K562 (cell line): ENCODE measurements around the gene RHOV. TPM values are rescaled to one million over a fixed set of nuclear protein-coding genes. Genes with fewer than 3 reads are reported as not detected.
A peak's percentile ranks its signal among the peaks of the same experiment; 100 is the strongest.

ENCODE experiments used
- ATAC-seq: fragments of 200-7000 bp; cut with Tn5 transposase; 3 replicates; pipeline ENCODE4 v1.9.1; 2020; ENCODE audit warnings: moderate library complexity
- BruUV-seq: library from RNA; stranded (reverse); fragments of 400-500 nt; replicated peaks from 2 replicates; lab custom pipeline; 2021; lab: Mats Ljungman, UMichigan
- CTCF ChIA-PET: fragments of 300-600 bp; formaldehyde crosslinking; extraction: SDS; loops from one replicate; lab custom pipeline; 2021; ENCODE audit warnings: low intra/inter-chr PET ratio; lab: Yijun Ruan, JAX
- POLR2A ChIA-PET: fragments of 300-600, 350-650 bp; sonication (Branson Sonifier 250); formaldehyde crosslinking; extraction: SDS; loops from one replicate; lab custom pipeline; 2021; ENCODE audit warnings: antibody characterized with exemption, inconsistent platforms; lab: Yijun Ruan, JAX
- DNase-seq, 4 experiments: peaks; one replicate each; pipeline versions ENCODE4 v3.0.0 to v3.0.0-alpha.2; 2011 to 2018; ENCODE audit warnings: low spot score in 3 of 4, mixed read lengths in 3 of 4; ENCODE audit errors: extremely low read depth in 1 of 4
- FAIRE-seq: peaks from 2 replicates; lab custom pipeline; 2011; peaks lifted over from hg19 to GRCh38; lab: Jason Lieb, UNC
- H2AFZ ChIP-seq: 2 replicates; pipeline ENCODE4 v1.6.0; 2011; ENCODE audit warnings: low read depth, low read length, control low read depth, inconsistent platforms
- H3K27ac ChIP-seq: fragments of 200-600 bp; 3 replicates; pipeline ENCODE4 v1.8.0; 2011; ENCODE audit warnings: low read depth, mild to moderate bottlenecking, control low read depth, inconsistent platforms, low read length, moderate library complexity, mixed read lengths; ENCODE audit errors: extremely low read depth
- H3K27me3 ChIP-seq, 2 experiments: fragments of 300-600 bp in 1 of 2; 2 replicates in 1 of 2; 3 replicates in 1 of 2; pipeline versions ENCODE4 v1.6.0 to v1.8.0; 2011; ENCODE audit warnings: inconsistent platforms in 2 of 2, low read length in 2 of 2, mild to moderate bottlenecking in 1 of 2, mixed read lengths in 1 of 2, moderate library complexity in 1 of 2; ENCODE audit not compliant: control insufficient read depth in 2 of 2, insufficient read depth in 2 of 2
- H3K36me3 ChIP-seq: fragments of 300-600 bp; 3 replicates; pipeline ENCODE4 v1.8.0; 2011; ENCODE audit warnings: mild to moderate bottlenecking, low read length, inconsistent platforms; ENCODE audit not compliant: control insufficient read depth, insufficient read depth
- H3K4me1 ChIP-seq, 2 experiments: fragments of 200-600 bp in 1 of 2; replicated peaks in 1 of 2; 2 replicates in 1 of 2; 3 replicates in 1 of 2; pipeline versions ENCODE4 v1.5.1 to v1.8.0; 2011; ENCODE audit warnings: inconsistent platforms in 2 of 2, low read length in 2 of 2, mild to moderate bottlenecking in 1 of 2, mixed read lengths in 1 of 2, moderate library complexity in 1 of 2; ENCODE audit not compliant: control insufficient read depth in 2 of 2, insufficient read depth in 2 of 2
- H3K4me2 ChIP-seq: 2 replicates; pipeline ENCODE4 v1.6.1; 2011; ENCODE audit warnings: low read length, control low read depth, inconsistent platforms, mixed read lengths; ENCODE audit not compliant: insufficient read depth
- H3K4me3 ChIP-seq: fragments of 200-600 bp; sonication (generic), shearing (Covaris generic); 2 replicates; pipeline ENCODE4 v1.5.1; 2016; ENCODE audit warnings: control low read depth, inconsistent platforms
- H3K79me2 ChIP-seq: fragments of 200-600 bp; 3 replicates; pipeline ENCODE4 v1.8.0; 2011; ENCODE audit warnings: low read length, inconsistent platforms; ENCODE audit not compliant: control insufficient read depth, insufficient read depth
- H3K9ac ChIP-seq, 2 experiments: 2 replicates each; pipeline versions ENCODE4 v1.6.0 to v1.6.1; 2011; ENCODE audit warnings: low read depth in 2 of 2, low read length in 2 of 2, control low read depth in 1 of 2, inconsistent platforms in 1 of 2, mild to moderate bottlenecking in 1 of 2, mixed read lengths in 1 of 2; ENCODE audit not compliant: insufficient read depth in 1 of 2
- H3K9me1 ChIP-seq: one replicate; pipeline ENCODE4 v1.6.0; 2011; ENCODE audit warnings: inconsistent platforms, mild to moderate bottlenecking, low read length, moderate library complexity; ENCODE audit not compliant: control insufficient read depth, insufficient read depth
- H3K9me3 ChIP-seq: replicated peaks from 2 replicates; pipeline ENCODE4 v1.5.1; 2011; ENCODE audit warnings: low read depth, low read length, inconsistent platforms; ENCODE audit not compliant: control insufficient read depth, insufficient read depth
- H4K20me1 ChIP-seq: replicated peaks from 2 replicates; pipeline ENCODE4 v1.6.1; 2011; ENCODE audit warnings: low read length, inconsistent platforms, mixed read lengths; ENCODE audit not compliant: control insufficient read depth, insufficient read depth
- CREB1 ChIP-seq, 2 experiments: sonication (generic) in 1 of 2; formaldehyde crosslinking in 1 of 2; IDR thresholded peaks; 2 replicates each; pipeline versions ENCODE4 v1.6.1 to v1.8.0; 2012 to 2022; ENCODE audit warnings: inconsistent platforms in 1 of 2, mild to moderate bottlenecking in 1 of 2, missing genetic modification reagents in 1 of 2, moderate library complexity in 1 of 2
- CREM ChIP-seq: IDR thresholded peaks from 2 replicates; pipeline ENCODE4 v1.6.1; 2014; ENCODE audit warnings: antibody characterized with exemption, low read depth
- JUN ChIP-seq, 2 experiments: sonication (generic) in 1 of 2; formaldehyde crosslinking in 1 of 2; IDR thresholded peaks; 2 replicates each; pipeline versions ENCODE4 v1.6.1 to v1.8.0; 2012 to 2022; ENCODE audit warnings: borderline replicate concordance in 2 of 2, mild to moderate bottlenecking in 2 of 2, improper control_type of control experiment in 1 of 2, low read depth in 1 of 2, low read length in 1 of 2, missing genetic modification reagents in 1 of 2
- KLF16 ChIP-seq: IDR thresholded peaks from 2 replicates; pipeline ENCODE4 v1.6.1; 2016; ENCODE audit warnings: antibody characterized with exemption
- MAZ ChIP-seq, 2 experiments: fragments of 450-650 bp in 1 of 2; sonication (generic) in 1 of 2; formaldehyde crosslinking; IDR thresholded peaks in 1 of 2; conservative IDR thresholded peaks in 1 of 2; 2 replicates each; pipeline versions ENCODE4 v1.4.0 to v1.5.0; 2020; ENCODE audit warnings: mild to moderate bottlenecking in 1 of 2, missing genetic modification reagents in 1 of 2
- MYC ChIP-seq, 2 experiments: fragments of 250-450 bp in 1 of 2; sonication (Bioruptor Pico) in 1 of 2; IDR thresholded peaks; 2 replicates each; pipeline versions ENCODE4 v1.5.1 to v1.6.1; 2012 to 2021; ENCODE audit warnings: low read depth in 2 of 2, borderline replicate concordance in 1 of 2, improper control_type of control experiment in 1 of 2, low read length in 1 of 2, mild to moderate bottlenecking in 1 of 2, moderate library complexity in 1 of 2
- RHOXF2B ChIP-seq: fragments of 250-450 bp; sonication (Bioruptor Pico); conservative IDR thresholded peaks from 2 replicates; pipeline ENCODE4 v1.5.1; 2021
- TBP ChIP-seq: optimal IDR thresholded peaks from 2 replicates; pipeline ENCODE3; 2011; ENCODE audit warnings: low read depth, low read length, improper control_type of control experiment
- THRA ChIP-seq: fragments of 450-650 bp; IDR thresholded peaks from 2 replicates; pipeline ENCODE4 v1.6.1; 2017; ENCODE audit warnings: mild to moderate bottlenecking, moderate library complexity
- XRCC5 ChIP-seq: fragments of 200-400 bp; formaldehyde crosslinking; IDR thresholded peaks from 2 replicates; pipeline ENCODE4 v1.6.1; 2017; ENCODE audit warnings: low read depth, mild to moderate bottlenecking, low read length
- YY1 ChIP-seq, 3 experiments: IDR thresholded peaks; 2 replicates each; pipeline ENCODE4 v1.6.1; 2011; ENCODE audit warnings: low read length in 2 of 3, mild to moderate bottlenecking in 2 of 3, moderate library complexity in 2 of 3, borderline replicate concordance in 1 of 3, control low read depth in 1 of 3, low read depth in 1 of 3; ENCODE audit not compliant: insufficient read depth in 3 of 3, insufficient replicate concordance in 2 of 3, control insufficient read depth in 1 of 3, insufficient read length in 1 of 3; ENCODE audit errors: extremely low read depth in 1 of 3
- ZBTB26 ChIP-seq: fragments of 450-650 bp; formaldehyde crosslinking; IDR thresholded peaks from 2 replicates; pipeline ENCODE4 v1.4.0; 2022; ENCODE audit warnings: missing genetic modification characterization
- ZC3H11A ChIP-seq: IDR thresholded peaks from 2 replicates; pipeline ENCODE4 v1.6.1; 2012; ENCODE audit warnings: low read depth, low read length, improper control_type of control experiment
- ZFP30 ChIP-seq: fragments of 250-450 bp; sonication (Bioruptor Pico); IDR thresholded peaks from 2 replicates; pipeline ENCODE4 v1.8.0; 2022; ENCODE audit warnings: moderate library complexity, mild to moderate bottlenecking, inconsistent platforms, borderline replicate concordance
- ZNF274 ChIP-seq: IDR thresholded peaks from 2 replicates; pipeline ENCODE4 v1.6.1; 2011; ENCODE audit warnings: low read depth, mild to moderate bottlenecking, low read length, moderate library complexity, borderline replicate concordance
- ZNF408 ChIP-seq: fragments of 250-450 bp; sonication (Bioruptor Pico); IDR thresholded peaks from 2 replicates; pipeline ENCODE4 v1.4.0; 2020; ENCODE audit warnings: low read depth, mild to moderate bottlenecking, moderate library complexity
- WGBS: fragments of 100-300 bp; shearing (Covaris generic); methylation state at CpG from one replicate; pipeline ENCODE4 v1.1.6; 2016; ENCODE audit warnings: low coverage, mixed read lengths; ENCODE audit not compliant: insufficient coverage; ENCODE audit errors: missing lambda C conversion rate; 5-methylcytosine and 5-hydroxymethylcytosine counted together
- in situ Hi-C: fragments of 300-500 bp; cut with MboI; formaldehyde crosslinking; loops from 4 replicates; pipeline ENCODE4 v1.15.0; 2018; ENCODE audit warnings: inconsistent platforms, mixed read lengths
- intact Hi-C: fragments of 100-400 bp; cut with micrococcal nuclease; formaldehyde crosslinking; loops from 2 replicates; pipeline ENCODE4 v1.14.2; 2022
- polyA plus RNA-seq, 8 experiments: library from polyadenylated mRNA; depleted of rRNA in 4 of 8; stranded (reverse) in 5 of 8; unstranded in 3 of 8; fragments of >200 nt; fragmentation: Nextera tagmentation in 2 of 8; fragmentation: Illumina TruSeq in 1 of 8; extraction: Ambion mirVana in 2 of 8; extraction: Trizol in 1 of 8; gene quantifications; 2 replicates each; pipeline versions ENCODE4 v1.2.1 to v1.2.3, GENCODE V29; 2011 to 2014; ENCODE audit warnings: inconsistent platforms in 1 of 8, missing spikeins in 1 of 8
- total RNA-seq, 7 experiments: library from RNA; depleted of rRNA in 6 of 7; stranded (reverse); fragments of >200 nt in 6 of 7; fragmentation: Illumina TruSeq in 2 of 7; extraction: Trizol in 2 of 7; gene quantifications; 2 replicates each; pipeline versions ENCODE4 v1.2.1 to v1.2.3, GENCODE V29; 2011 to 2021; ENCODE audit warnings: low replicate concordance in 1 of 7

RHOV gene
- total and polyA plus RNA-seq, 9 of the 15 experiments (the other 6 are each of a cell fraction or from before 2014, with no cell fraction given) = 0.08 to 2.0 (median 1.1) TPM

- FAIRE-seq (peak; percentile 89), ATAC-seq (peak; percentile 92), DNase-seq (peak; percentile 83 to 89 (median 84))
- Histone ChIP-seq H2AFZ (peak overlapping the region; percentile 95), H3K9me3 (no peaks in the 10 kb centered on the region), H4K20me1 (no peaks in the 10 kb centered on the region), H3K36me3 (no peaks in the 10 kb centered on the region), H3K27ac (no peak overlapping the region), H3K4me1 (peaks cover 16 to 25% of the 10 kb centered on the region in 2 experiments; a peak in 4 of 5 replicates), H3K4me3 (no peak overlapping the region), H3K9ac (peak overlapping the region in 1 of 2 experiments; percentile 88; a peak in 2 of 4 replicates), H3K4me2 (peak overlapping the region; percentile 9; the same call in 1 of the 2 replicates), H3K27me3 (no peaks in the 10 kb centered on the region; a peak in 1 of 5 replicates), H3K9me1 (no peaks in the 10 kb centered on the region), H3K79me2 (no peaks in the 10 kb centered on the region)
- intact Hi-C loops = loop anchor here (1.0 to 10.0 kb wide), 3 partner anchors 37 to 183 kb away; partner anchors contain the start of gene VPS18
- in situ Hi-C loops = loop anchor here (5.0 kb wide), 1 partner anchor 35 kb away; the partner anchor contains the start of gene VPS18
- ChIA-PET POLR2A (interaction anchor here (0.6 to 8.2 kb wide), 9 partner anchors 10 to 290 kb away, joined by 3 to 72 read pairs (median 3); partner anchors contain the start of genes CHAC1, RHOV and VPS18), CTCF (interaction anchor here (0.6 to 6.2 kb wide), 6 partner anchors 16 to 931 kb away, joined by 3 to 75 read pairs (median 4); partner anchors contain the start of genes RHOV and VPS18)
- BruUV-seq = no TSS peak
- WGBS = 20% methylated on average over 15 of the region's 15 CpGs
- TF ChIP-seq RHOXF2B (CRISPR knock-in tag) (no peak), MAZ (CRISPR knock-in tag; conservative IDR thresholded peaks at IDR 0.05 in 1 of 2, IDR thresholded peaks at IDR 0.05 in 1 of 2) (peak; percentile 17 to 69; a peak in 2 of 4 replicates), KLF16 (peak; percentile 64; the same call in 1 of the 2 replicates), THRA (no peak), XRCC5 (peak; percentile 63; the same call in 1 of the 2 replicates), ZNF274 (no peak), TBP (peak; percentile 26), CREB1 (IDR thresholded peaks at IDR 0.05) (no peak), CREB1 (CRISPR knock-in tag; IDR thresholded peaks at IDR 0.05) (peak; percentile 16; the same call in 1 of the 2 replicates), MYC (IDR thresholded peaks at IDR 0.05; ENCODE audit: low read depth, low read length) (peak; percentile 69), MYC (CRISPR knock-in tag; IDR thresholded peaks at IDR 0.05; ENCODE audit: borderline replicate concordance, low read depth) (no peak), YY1 (IDR thresholded peaks at IDR 0.05; ENCODE audit: borderline replicate concordance in 1 of 3, control insufficient read depth in 1 of 3, extremely low read depth in 1 of 3, insufficient read depth in 3 of 3, insufficient read length in 1 of 3, insufficient replicate concordance in 2 of 3, low read depth in 1 of 3, low read length in 2 of 3) (peak in 2 of 3 experiments; percentile 10 to 20), ZFP30 (CRISPR knock-in tag) (no peak), ZC3H11A (no peak), ZBTB26 (CRISPR knock-in tag) (0 out of 2 replicates have a peak, but pooled peaks have one; percentile 42), CREM (peak; percentile 40), JUN (IDR thresholded peaks at IDR 0.05; ENCODE audit: borderline replicate concordance, low read depth, low read length) (peak; percentile 45; the same call in 1 of the 2 replicates), JUN (CRISPR knock-in tag; IDR thresholded peaks at IDR 0.05; ENCODE audit: borderline replicate concordance) (no peak), ZNF408 (CRISPR knock-in tag) (no peak)
These were observed 16.3 kb downstream of the RHOV start for GRCh38 chr15:40857601-40858341.
